Activated CD4-positive, alpha-beta T cell treated with anti-CD3 and anti-CD28 coated beads for 1 hour (primary cell): Measurements from ENCODE around the gene FYN.

Source experiments
- DNase-seq: peaks from one replicate; pipeline ENCODE4 v3.0.0-alpha.2; 2020

Gene FYN

DNA sequence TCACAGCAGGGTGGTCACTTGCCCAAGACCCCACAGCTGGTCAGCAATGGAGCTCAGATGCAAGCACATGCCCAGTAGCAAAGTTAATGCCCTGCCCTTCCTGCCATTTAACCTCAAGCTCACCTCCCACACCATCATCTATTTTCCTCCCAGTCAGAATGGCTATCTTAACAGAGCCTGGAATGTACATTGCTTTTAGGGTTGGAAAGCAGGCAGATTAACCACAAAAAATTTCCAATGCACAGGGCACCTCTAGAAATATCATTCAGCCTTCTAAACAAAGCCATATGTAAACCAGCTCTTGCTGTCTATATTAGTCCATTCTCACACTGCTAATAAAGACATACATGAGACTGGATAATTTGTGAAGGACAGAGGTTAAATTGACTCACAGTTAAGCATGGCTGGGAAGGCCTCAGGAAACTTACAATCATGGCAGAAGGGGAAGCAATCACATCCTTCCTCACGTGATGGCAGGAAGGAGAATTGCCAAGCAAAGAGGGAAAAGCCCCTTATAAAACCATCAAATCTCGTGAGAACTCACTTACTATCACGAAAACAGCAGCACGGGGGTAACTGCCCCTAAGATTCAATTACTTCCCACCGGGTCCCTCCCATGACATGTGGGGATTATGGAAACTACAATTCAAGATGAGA is 106.9 kb downstream of the FYN start:
- DNase-seq: no peak

DNA sequence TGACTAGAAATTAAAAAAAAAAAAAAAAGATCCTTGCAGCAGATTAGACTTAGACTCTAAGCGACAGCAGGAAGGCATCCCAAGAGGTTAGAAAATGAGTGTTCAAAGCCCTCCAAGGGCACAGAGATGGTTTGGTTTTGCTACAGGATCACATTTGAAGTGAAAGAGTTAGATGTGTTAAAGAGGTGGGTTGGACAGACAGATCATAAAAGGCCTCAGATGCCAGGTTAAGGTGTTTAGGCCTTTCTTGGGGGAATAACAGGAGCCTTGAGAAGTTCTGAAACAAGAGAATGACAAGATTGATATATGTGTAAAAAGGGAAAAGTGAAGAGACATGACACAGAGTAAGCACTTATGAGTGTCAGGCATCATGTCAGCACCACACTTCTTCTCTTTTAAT is 107.5 kb downstream of the FYN start:
- no peak for DNase-seq

DNA sequence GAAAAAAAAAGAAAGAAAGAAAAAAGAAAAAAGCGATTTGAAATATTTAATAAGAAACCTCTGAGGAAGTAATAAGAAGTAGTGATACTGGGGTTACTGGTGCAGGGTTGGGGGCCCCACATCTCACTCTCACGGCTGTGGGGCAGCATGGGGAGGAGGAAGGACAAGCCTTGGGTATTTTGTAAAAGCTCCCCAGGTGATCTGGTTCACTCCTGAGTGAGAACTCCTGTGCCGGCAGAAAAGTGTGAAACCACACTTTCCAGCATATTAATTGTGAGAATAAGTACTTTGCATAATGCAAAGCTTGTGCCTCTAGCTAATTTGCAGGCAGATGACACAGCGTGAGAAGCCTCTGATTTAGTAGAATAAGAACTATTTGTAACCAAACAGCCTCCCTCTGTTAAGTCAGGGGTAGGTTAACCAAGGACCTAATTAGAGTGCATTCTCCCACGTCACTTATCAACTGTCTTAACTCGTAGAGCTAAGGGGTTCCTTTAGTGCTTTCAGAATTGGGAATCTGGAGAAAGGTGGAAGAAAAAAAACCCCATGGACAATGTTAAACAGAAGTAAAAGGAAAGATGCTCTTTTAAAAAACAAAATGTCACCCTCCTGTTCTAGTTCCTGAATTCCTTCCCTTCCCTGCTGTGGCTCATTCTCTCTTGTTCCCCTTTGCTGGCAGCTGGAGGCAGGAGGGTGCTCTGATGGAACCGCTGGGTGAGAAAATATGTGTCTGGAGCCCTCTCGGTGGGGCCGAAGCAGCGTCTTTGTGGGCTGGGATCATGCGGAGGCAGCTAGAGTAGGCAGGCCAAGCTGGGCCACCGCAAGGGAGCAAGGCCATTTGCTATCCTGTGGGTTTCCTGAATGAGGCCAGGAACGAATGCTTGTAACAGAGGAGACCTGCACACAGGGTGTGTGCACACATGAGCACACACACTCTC is 108.7 kb downstream of the FYN start:
- DNase-seq: no peak

DNA sequence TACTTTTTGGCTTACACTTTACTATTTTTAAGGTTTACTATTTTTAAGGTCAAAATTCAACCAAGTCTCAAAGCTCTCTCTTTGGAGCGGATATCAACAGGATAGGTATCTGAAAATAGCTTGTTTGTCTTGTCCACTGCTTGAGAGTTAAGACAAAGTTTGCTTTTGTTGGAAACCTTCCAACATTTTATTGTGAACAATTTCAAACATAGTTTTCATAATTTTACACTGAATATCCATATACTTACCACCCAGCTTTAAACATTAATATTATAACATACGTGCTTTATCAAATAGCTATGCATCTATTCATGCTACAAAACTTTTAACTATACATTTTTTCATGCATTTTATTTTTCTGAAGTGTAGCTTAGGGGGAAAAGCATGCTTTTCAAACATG is 109.9 kb downstream of the FYN start:
- no peak for DNase-seq

DNA sequence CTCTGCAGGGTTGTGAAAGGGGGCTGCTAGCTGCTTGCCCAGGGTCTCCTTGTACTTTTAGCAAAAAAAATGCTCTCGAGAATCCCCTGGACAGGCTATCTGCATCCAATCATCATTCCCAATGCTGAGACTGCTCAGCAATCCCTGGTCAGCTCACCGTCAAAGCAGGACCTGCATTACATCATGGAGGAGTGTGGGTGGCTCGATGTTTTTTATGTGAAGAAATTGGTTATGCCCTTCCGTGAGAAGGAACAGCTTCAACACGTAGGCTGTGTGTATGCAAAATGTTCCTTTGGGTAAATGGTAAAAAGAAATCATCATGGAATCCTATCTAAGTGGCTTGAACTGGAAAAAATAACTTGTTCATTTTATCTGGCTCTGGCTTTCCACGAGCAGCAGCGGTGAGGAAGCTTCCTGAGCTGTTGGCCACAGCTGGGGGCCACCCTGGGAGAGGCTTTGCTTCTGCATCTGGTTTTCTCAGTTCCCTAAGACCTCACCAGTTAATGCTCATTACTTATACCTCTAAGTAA is 111.4 kb downstream of the FYN start:
- peak; percentile 37 for DNase-seq

DNA sequence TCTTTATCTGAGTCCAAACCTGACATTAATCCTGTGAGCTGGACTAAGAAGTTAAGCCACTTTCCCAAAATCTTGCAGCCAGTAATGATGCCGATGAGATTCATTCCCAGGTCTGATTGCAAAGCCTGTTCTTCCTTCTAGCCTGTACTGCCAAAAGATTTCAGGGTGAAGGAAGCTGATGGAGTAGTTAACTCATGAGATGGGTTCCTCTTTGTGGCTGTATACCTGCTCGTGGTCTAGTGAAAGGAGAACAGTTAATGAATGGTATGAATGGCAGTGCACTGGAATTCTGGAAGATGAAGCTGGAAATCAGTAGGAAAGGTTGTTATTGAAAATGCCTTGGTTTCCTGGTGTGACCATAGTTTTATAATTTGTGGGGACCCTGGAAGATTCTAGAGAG is 112.0 kb downstream of the FYN start:
- no peak for DNase-seq

DNA sequence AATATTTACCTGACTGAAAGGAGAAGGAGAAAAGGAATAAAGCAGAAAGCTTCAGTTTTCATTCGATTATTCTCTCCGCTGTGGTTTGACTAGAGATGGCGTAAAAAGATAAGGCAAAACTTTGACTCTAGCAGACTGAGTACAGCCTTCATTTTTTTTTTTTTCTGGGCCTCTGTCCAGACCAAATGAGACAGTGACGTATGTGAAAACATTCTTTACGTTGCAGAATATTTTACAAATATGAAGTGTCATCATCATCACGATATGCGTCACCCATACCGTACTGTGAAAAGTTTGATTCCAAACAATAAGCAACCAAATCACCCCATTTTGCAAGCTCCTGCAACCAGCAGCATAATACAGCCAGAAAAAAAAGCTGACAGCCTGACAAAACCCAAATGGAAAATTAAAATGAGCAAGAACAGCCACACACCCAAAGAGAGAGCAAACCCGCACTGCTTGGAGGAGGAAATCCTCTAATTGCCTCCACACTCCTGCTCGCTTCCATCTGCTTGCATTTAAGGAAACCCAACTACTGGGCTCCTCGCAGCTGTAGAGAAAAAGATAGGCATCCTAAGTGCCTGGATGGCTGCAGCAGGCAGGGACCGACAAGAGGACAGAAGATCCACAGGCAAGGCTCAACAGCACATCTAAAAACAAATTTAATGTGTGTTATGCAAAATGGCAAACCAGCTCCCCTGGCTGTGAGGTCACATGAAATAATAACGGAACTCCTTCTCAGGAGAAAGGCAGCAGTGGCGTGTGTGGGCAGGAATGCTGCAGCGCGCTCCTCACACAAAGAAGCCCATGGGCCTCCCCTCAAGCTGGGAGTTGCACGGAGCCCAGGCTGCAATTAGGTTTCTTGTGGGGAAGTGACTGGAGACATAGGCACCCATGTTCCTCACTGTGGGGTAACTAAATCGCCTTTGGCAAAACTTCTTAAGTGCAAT is 113.1 kb downstream of the FYN start:
- DNase-seq: no peak

DNA sequence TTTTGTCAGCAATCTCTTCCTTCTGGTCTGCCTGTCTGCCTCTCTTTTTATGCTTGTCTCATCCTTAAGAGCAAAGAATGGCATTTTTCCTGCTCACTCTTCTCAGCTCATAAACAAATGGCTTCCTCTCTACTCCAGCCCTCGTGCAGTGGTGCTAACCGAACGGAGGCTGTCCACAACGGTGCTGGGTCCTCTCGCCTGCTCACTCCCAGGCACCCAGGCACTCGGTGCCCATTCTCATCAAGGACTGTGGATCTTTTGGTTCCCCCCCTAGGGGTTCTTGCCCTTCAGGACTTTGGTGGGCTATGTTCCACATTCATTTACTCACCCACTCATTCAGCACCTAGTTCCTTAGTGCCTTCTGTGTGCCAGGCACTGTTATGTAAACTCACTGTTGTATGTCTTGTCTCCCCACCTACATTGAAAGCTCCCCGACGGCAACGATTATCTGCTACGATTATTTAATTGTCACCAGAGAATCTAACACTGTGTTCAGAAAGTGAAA is 113.9 kb downstream of the FYN start:
- DNase-seq: no peak

DNA sequence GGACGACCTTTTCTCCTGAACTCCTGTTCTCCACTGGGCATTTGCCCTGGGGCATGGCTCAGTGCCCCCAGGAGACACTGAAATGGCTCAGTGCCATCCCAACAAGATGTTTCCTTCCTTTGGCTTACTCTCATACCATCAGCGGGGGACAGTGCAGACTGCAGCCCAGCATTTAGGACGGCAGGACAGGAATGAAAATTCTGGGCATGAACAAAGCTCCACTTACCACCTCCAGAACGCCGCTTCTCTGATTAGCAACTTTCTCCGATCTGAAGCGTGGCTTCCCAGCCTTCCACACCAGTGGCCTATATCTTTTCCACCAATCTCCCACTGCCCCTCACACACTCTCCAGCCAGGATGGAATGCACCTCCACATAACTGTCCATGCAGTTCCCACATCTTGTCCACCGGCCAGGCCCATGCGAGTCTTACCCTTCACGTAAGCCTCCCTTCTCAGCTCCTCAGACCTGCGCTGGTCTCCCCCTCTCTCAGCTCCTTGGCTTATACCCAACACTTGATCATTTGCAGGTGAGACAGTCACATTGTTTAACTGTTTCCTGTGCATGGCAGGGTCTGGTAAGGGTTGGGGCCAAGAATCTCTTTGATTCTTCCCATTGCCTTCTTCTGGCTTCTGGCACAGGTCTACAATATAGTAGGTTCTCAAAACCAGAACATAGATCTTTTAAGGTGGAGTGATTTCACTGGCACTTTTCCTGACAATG is 114.5 kb downstream of the FYN start:
- DNase-seq: no peak

DNA sequence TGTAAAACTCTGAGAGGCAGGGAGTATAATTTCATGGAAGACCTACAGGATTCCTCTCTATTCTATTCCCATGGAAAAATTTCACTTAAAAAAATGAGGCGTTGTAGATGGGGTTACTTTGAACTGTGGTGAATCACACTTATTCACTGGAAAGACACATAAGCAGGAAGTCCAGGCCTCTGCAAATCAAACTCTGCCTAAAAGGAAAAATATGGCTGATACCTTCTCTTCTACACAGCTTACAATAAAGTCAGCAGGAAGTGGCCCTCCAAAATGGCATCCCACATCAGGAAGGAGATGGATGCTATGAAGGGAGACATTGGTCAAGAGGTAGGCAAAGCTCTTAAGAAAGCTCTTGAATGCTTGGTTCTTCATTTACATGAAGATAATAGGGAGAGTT is 115.9 kb downstream of the FYN start:
- no peak for DNase-seq

DNA sequence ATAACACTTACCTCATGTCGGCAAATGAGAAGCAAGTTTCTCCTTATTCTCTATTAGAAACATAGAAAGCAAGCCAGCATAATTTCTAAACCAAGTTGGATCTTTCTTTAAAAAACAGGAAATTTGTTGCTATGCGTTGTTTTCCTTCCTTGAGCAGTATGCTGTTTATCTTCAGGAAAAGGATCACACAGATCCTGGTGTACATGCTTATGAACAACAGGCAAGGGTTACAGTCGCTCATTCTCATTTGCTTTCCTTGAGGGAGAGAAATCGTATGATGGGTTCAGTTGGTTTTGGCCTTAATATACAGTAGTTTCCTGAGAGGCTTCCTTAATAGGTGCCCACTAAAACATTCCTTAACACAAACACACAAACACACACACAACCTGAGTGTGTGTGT is 118.8 kb downstream of the FYN start:
- DNase-seq: no peak

DNA sequence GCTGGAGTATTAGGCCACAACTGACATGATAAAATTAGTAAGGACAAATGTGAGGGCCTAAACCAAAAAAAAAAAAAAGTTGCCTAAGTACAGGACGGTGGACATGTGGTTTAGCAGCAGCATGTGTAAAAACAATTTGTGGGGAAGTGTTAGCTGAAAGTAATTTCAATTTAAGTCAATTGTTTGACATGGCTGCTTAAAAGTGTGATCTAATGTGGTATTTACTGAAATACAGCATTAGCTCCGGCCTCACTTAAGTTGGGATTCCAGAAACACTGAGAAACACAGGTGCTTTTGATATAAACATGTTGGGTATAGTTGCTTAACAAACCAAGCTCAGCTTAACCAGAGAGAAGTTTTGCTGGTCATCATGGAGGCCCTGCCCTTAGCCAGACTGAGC is 119.7 kb downstream of the FYN start:
- no peak for DNase-seq

DNA sequence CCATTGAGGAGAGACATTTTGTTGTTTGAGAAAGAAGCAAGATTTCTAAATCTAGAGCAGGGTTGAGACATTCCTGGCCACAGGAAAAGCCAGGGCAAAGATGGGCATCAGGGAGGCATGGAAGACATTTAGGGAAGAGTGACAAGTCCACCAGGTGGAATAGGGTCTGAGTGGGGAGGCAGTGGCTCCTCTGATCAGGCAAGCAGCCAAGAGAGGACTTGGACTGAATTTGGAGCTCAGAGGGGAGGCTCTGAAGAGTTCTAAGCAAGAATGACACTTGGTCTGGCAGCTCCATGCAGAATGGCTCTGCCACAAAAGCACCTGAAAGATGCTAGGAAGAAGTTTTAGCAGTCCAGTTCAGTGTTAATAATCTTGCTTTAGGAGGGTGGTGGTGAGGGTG is 120.8 kb downstream of the FYN start:
- no peak for DNase-seq

DNA sequence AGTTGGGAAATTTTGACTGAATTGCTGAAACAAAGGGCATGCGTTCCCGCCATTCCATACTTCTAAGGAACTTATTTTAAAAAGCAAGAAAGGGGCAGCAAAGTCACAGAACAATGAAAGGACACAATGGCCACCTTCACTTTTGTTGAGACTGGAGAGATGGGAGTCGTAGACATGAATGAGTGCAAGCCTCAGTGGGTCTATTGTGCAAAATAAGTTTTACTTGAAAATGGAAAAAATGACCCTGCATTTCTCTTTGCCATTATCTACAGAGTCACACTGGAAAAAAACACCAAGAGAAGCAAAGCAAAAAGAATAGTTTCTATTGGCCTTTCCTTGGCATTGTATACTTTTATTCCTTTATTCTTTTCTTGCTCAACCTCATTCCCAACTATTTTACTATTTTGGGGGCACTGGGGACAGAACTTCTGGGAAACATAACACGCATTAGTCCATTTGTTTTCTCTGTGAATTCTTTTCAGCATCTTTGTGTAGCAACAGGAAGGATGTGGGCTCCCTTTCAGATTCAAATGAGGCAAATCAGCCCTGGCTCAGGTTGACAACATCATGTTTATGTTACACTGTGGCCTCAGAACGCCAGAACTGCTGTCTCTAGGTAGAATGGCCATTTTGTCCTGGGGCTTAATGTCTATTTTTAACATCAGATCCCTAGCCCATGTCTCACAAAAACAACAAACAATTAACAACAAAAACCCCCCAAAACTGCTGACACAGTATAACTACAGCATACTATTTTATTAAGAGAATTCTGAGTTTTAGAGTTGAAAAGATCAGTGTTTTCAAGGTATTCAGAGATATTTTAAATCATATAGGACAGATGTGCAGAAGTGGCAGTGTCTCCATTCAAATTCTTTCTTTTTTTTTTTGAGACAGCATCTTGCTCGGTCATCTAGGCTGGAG is 122.2 kb downstream of the FYN start:
- peak; percentile 35 for DNase-seq

DNA sequence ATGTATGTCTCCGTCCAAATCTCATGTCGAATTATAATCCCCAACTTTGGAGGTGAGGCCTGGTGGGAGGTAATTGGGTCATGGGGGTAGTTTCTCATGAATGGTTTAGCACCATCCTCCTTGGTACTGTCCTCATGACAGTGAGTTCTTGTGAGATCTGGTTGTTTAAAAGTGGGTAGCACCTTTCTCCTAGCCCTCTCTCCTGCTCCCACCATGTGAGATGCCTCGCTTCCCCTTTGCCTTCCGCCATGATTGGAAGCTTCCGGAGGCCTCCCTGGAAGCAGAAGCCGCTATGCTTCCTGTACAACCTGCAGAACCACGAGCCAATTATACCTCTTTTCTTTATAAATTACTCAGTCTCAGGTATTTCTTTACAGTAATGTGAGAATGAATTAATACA is 123.1 kb downstream of the FYN start:
- DNase-seq: no peak

DNA sequence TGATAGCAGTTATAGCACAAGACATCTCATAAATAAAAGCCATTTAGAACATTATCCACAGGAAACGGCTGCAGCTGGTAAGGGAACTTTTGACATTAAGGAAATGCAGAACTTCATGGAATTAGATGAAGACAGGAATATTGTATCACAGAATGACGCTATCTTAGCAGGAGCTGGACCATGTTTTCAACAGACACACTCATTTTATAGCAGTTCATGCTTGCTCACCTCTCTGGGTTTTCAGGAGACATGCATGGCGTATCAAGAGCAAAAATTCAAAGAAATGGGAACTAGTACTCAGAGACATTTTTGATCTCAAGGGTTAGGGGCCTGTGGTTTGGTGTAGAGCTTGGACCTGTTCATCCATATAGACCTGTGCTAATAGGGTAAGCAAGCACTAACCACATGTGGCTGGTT is 125.0 kb downstream of the FYN start:
- no peak for DNase-seq

DNA sequence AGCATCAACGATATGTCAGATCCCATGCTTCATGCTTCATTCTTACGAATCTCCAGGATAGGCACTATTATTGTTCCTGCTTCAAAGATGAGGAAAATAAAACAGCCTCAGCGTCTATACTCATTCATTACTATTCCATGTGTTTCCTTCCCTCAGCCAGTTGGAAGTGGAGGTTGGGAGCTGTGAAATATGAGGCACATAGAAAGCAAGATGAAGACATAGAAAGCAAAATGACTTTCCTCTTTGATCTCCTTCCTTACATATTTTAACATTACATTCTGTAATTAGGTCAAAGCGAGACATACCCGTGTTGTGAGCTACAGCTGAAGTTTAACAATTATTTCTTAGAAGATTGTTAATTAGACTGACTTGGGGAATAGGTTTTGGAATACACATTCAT is 125.4 kb downstream of the FYN start:
- DNase-seq: no peak

DNA sequence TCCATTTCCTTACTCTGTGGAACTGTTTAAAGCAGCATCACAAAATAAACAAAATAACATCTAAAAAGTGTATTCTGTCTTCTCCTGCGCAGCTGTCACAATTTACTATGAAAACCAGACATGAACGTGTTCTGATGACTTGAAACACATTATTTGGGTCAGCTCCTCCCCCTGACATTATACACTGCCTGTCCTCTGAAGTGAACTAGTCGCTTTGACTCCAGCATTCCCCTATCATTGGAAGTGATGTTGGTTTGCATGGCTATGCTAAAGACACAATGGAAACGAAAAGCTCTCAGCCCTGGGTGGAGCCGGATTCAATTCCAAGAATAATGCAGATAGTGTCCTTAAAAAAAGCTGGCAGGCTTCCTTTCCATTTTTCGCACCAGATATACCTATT is 125.9 kb downstream of the FYN start:
- no peak for DNase-seq

DNA sequence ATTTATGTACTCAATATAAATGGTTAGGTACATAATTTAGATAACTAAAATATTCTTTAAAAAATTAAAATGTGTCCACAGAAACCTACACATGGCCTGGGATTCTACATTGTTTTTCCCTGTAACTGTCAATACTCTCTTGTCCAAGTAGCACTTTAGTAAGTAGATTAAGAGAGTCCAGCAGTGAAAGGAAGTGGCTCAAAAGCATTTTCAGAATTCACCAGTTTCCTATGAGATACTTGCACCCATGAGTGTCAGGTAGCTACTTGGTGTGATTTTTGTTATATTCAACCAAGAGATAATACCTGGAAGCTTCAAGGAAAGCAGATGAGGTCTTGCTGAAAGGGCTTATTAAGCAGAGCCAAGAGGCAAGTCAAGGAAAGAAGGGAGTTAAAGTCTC is 126.3 kb downstream of the FYN start:
- DNase-seq: no peak

DNA sequence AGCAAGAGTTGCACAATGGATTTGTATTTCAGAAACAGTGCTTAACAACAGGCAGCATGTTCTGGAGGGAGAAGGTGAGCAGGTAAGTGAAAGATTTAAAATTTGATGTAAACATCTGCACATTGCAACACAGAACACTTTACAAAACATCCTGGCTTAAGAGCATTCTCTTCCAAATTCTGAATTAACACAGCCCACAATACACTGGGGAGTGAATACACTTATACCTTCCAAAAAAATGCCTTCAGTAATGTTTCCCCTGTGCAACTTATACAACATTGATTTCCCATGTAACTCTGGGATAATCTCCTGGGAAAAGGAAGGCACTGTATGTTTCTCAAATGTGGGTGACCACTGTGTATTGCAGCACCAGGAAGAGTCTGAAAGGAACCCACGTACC is 127.6 kb downstream of the FYN start:
- DNase-seq: no peak

DNA sequence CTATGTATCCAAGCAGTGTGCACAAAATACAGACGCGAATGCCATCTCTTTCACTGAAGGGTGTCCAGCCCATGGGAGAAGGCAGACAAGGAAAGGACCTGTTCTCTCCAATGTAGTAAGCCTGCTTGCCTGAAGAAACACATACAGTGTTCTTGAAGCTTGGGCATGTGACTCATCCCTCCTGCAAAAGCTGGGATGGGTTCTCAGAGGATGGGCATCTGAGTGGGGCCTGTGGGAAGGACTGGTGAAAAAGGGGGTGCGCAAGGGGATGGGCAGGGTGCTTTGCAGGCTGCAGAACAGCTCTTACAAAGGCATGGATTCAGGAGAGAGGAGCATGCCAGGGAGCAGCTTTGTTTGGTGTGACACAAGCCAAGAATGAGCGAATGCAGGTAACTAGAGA is 128.1 kb downstream of the FYN start:
- no peak for DNase-seq
